ENCODE data around the gene TMEM108. TPM values are rescaled to one million over a fixed set of nuclear protein-coding genes. Genes with fewer than 3 reads are reported as not detected.

The TMEM108 gene
- total RNA-seq, 1 experiment from 2014 or later: not detected

GRCh38 chr3:133103706-133104105 is 65.5 kb downstream of the TMEM108 start:
- 0 out of 2 replicates have a peak, but pooled peaks cover 4% of the 10 kb centered on the region for H3K9me3 ChIP-seq
- ChIA-PET CTCF (no interaction called here), POLR2A (no interaction called here)
- no peak for TF ChIP-seq CTCF (IDR thresholded peaks at IDR 0.05; ENCODE audit: insufficient read depth in 1 of 2, low read depth in 1 of 2, low read length in 1 of 2, severe bottlenecking in 1 of 2, unreplicated experiment in 1 of 2)
- no peaks in the 10 kb centered on the region for H3K36me3 ChIP-seq (ENCODE audit: control insufficient read depth, insufficient read depth, low read length)
- BruUV-seq (replicated peaks): no TSS peak
- H3K4me1 Mint-ChIP-seq (ENCODE audit: low read depth, unreplicated experiment): no peaks in the 10 kb centered on the region
- DNase-seq: no peak
- H3K27me3 ChIP-seq (replicated peaks; ENCODE audit: control insufficient read depth, insufficient read depth, low read length): no peaks in the 10 kb centered on the region; the same call in 1 of the 2 replicates
- no peaks in the 10 kb centered on the region for H3K9me3 Mint-ChIP-seq (ENCODE audit: unreplicated experiment)
- no peaks in the 10 kb centered on the region for H3K36me3 Mint-ChIP-seq (ENCODE audit: insufficient read depth, unreplicated experiment)
- peaks cover 5% of the 10 kb centered on the region for H3K27me3 Mint-ChIP-seq (ENCODE audit: insufficient read depth, unreplicated experiment)
- no peak overlapping the region for H3K27ac Mint-ChIP-seq (ENCODE audit: unreplicated experiment)
- intact Hi-C loops (cut with micrococcal nuclease; ENCODE audit: unreplicated experiment): no loop called here
- no peaks in the 10 kb centered on the region for H3K4me1 ChIP-seq
- H3K4me3 Mint-ChIP-seq (ENCODE audit: unreplicated experiment): no peak overlapping the region
- H3K4me3 ChIP-seq (ENCODE audit: low read depth, low read length): no peak overlapping the region

GRCh38 chr3:133106169-133106568 is 68.0 kb downstream of the TMEM108 start:
- Histone ChIP-seq H3K9me3 (0 out of 2 replicates have a peak, but pooled peaks cover 4% of the 10 kb centered on the region), H3K27me3 (replicated peaks; ENCODE audit: control insufficient read depth, insufficient read depth, low read length) (no peaks in the 10 kb centered on the region; the same call in 1 of the 2 replicates), H3K4me3 (ENCODE audit: low read depth, low read length) (no peak overlapping the region), H3K36me3 (ENCODE audit: control insufficient read depth, insufficient read depth, low read length) (no peaks in the 10 kb centered on the region), H3K4me1 (no peaks in the 10 kb centered on the region)
- CTCF ChIA-PET: no interaction called here
- intact Hi-C loops (cut with micrococcal nuclease; ENCODE audit: unreplicated experiment): no loop called here
- DNase-seq: no peak
- H3K36me3 Mint-ChIP-seq (ENCODE audit: insufficient read depth, unreplicated experiment): no peaks in the 10 kb centered on the region
- BruUV-seq (replicated peaks): no TSS peak
- H3K9me3 Mint-ChIP-seq (ENCODE audit: unreplicated experiment): no peaks in the 10 kb centered on the region
- no peak overlapping the region for H3K27ac Mint-ChIP-seq (ENCODE audit: unreplicated experiment)
- H3K4me1 Mint-ChIP-seq (ENCODE audit: low read depth, unreplicated experiment): no peaks in the 10 kb centered on the region
- no peak for TF ChIP-seq CTCF (IDR thresholded peaks at IDR 0.05; ENCODE audit: insufficient read depth in 1 of 2, low read depth in 1 of 2, low read length in 1 of 2, severe bottlenecking in 1 of 2, unreplicated experiment in 1 of 2)
- POLR2A ChIA-PET: no interaction called here
- no peak overlapping the region for H3K4me3 Mint-ChIP-seq (ENCODE audit: unreplicated experiment)
- H3K27me3 Mint-ChIP-seq (ENCODE audit: insufficient read depth, unreplicated experiment): peaks cover 7% of the 10 kb centered on the region

GRCh38 chr3:133112666-133113065 is 74.5 kb downstream of the TMEM108 start:
- BruUV-seq (replicated peaks): no TSS peak
- no peak overlapping the region for H3K27ac Mint-ChIP-seq (ENCODE audit: unreplicated experiment)
- TF ChIP-seq CTCF (IDR thresholded peaks at IDR 0.05; ENCODE audit: insufficient read depth in 1 of 2, low read depth in 1 of 2, low read length in 1 of 2, severe bottlenecking in 1 of 2, unreplicated experiment in 1 of 2): no peak
- no peaks in the 10 kb centered on the region for H3K36me3 Mint-ChIP-seq (ENCODE audit: insufficient read depth, unreplicated experiment)
- Histone ChIP-seq H3K36me3 (ENCODE audit: control insufficient read depth, insufficient read depth, low read length) (no peaks in the 10 kb centered on the region), H3K4me3 (ENCODE audit: low read depth, low read length) (no peak overlapping the region), H3K4me1 (no peaks in the 10 kb centered on the region), H3K9me3 (no peaks in the 10 kb centered on the region), H3K27me3 (replicated peaks; ENCODE audit: control insufficient read depth, insufficient read depth, low read length) (no peaks in the 10 kb centered on the region)
- no peak for DNase-seq
- CTCF ChIA-PET: no interaction called here
- intact Hi-C loops (cut with micrococcal nuclease; ENCODE audit: unreplicated experiment): no loop called here
- H3K9me3 Mint-ChIP-seq (ENCODE audit: unreplicated experiment): no peaks in the 10 kb centered on the region
- no peak overlapping the region for H3K4me3 Mint-ChIP-seq (ENCODE audit: unreplicated experiment)
- H3K4me1 Mint-ChIP-seq (ENCODE audit: low read depth, unreplicated experiment): no peaks in the 10 kb centered on the region
- peaks cover 7% of the 10 kb centered on the region for H3K27me3 Mint-ChIP-seq (ENCODE audit: insufficient read depth, unreplicated experiment)
- POLR2A ChIA-PET: no interaction called here

Data from Caco-2 (cell line).